GM19351 (cell line): ENCODE results near the gene ARPIN.

Source experiments
- ATAC-seq: cut with Tn5 transposase; IDR thresholded peaks from one replicate; pipeline ENCODE4 v1.9.1; 2021; ENCODE audit warnings: mild to moderate bottlenecking, moderate library complexity; ENCODE audit not compliant: unreplicated experiment

Gene ARPIN

GRCh38 chr15:89845305-89845893, 67.4 kb downstream of the ARPIN start:
- ATAC-seq: no peak
